ENCODE data around the gene ZNF618. TPM values are rescaled to one million over a fixed set of nuclear protein-coding genes. Genes with fewer than 3 reads are reported as not detected.

ZNF618 gene
- total and polyA plus RNA-seq, 2 experiments from 2014 or later, result 20.0 to 26.0 TPM

DNA sequence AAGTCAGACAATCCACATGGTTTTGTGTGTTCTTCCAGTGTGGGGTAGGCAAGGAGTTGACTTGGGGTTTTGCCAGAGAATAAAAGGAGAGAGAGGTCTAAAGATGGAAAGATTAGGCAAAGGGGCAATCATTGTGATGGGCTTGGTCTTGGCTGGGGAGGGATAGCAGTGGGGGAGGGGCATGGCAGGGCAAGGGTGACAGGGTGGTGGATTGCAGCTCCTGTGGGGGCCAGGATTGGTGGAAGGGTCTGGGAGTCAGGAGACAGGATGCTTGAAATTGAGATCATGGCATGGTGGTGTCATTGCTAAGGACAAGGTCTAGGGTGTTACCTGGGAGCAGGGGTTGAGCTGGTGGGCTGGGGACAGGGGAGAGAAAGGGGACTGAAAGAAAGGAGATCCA is 57.6 kb downstream of the ZNF618 start:
- Histone ChIP-seq H3K9me3 (ENCODE audit: low read depth) (no peaks in the 10 kb centered on the region), H3K27me3 (no peaks in the 10 kb centered on the region), H3K36me3 (no peaks in the 10 kb centered on the region), H3K27ac (no peak overlapping the region), H3K4me1 (ENCODE audit: low read depth) (peaks cover 32% of the 10 kb centered on the region), H3K4me3 (no peak overlapping the region)
- no peak for TF ChIP-seq CTCF (IDR thresholded peaks at IDR 0.05; ENCODE audit: low read depth, low read length)
- DNase-seq (ENCODE audit: low read depth in 1 of 2, low spot score in 1 of 2), result no peak

GRCh38 chr9:113934167-113934828 is 58.2 kb downstream of the ZNF618 start:
- peaks cover 32% of the 10 kb centered on the region for H3K4me1 ChIP-seq (ENCODE audit: low read depth)
- TF ChIP-seq CTCF (IDR thresholded peaks at IDR 0.05; ENCODE audit: low read depth, low read length), result no peak
- no peaks in the 10 kb centered on the region for H3K36me3 ChIP-seq
- H3K27ac ChIP-seq, result no peak overlapping the region
- no peak for DNase-seq (ENCODE audit: low read depth in 1 of 2, low spot score in 1 of 2)
- no peak overlapping the region for H3K4me3 ChIP-seq
- no peaks in the 10 kb centered on the region for H3K9me3 ChIP-seq (ENCODE audit: low read depth)
- no peaks in the 10 kb centered on the region for H3K27me3 ChIP-seq

DNA sequence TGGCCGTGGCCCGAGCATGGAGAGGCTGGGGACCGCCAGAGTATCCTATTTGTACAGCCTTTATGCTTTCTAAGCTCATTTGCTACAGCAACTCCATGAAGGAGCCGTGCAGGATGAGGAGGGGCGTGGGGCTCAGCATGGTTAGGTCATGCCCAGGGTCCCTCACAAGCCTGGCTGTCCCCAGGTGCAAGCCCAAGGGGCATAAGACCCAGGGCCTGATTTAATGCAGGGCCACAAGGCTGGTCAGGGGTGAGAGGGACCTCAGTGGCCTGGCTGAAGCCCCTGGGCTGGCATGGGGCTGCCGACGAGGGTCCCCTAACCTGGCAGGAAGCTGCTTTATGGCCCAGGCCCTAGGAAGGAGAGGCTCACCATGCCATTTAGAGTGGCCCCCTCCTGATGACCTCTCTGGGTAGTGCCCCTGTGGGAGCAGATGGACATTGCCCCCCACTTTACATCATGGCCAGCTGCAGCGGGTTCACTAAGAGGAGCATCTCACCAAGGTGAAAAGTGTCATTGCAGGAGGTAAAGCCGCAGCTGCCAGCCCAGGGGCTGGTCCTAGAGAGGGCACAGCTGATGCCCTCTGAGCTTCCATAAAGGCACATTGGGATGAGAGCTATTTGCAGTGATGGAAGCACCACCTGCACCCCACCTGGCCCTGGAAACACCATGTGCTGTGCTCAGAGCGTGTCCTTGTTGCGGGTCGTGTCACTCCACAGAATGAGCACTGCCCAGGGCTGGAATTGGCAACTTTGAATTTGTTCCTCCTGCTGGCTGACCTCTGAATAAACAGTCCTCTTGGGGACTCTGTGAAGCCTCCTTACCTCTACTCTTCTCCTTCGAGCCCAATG is 58.9 kb downstream of the ZNF618 start:
- no peak overlapping the region for H3K4me3 ChIP-seq
- no peaks in the 10 kb centered on the region for H3K9me3 ChIP-seq (ENCODE audit: low read depth)
- no peak overlapping the region for H3K27ac ChIP-seq
- H3K27me3 ChIP-seq, result no peaks in the 10 kb centered on the region
- TF ChIP-seq CTCF (IDR thresholded peaks at IDR 0.05; ENCODE audit: low read depth, low read length), result no peak
- H3K4me1 ChIP-seq (ENCODE audit: low read depth), result peaks cover 27% of the 10 kb centered on the region
- no peak for DNase-seq (ENCODE audit: low read depth in 1 of 2, low spot score in 1 of 2)
- H3K36me3 ChIP-seq, result no peaks in the 10 kb centered on the region

- no peak overlapping the region for H3K4me3 ChIP-seq
- H3K36me3 ChIP-seq, result no peaks in the 10 kb centered on the region
- no peak for TF ChIP-seq CTCF (IDR thresholded peaks at IDR 0.05; ENCODE audit: low read depth, low read length)
- H3K27ac ChIP-seq, result no peak overlapping the region
- DNase-seq (ENCODE audit: low read depth in 1 of 2, low spot score in 1 of 2), result no peak
- no peaks in the 10 kb centered on the region for H3K27me3 ChIP-seq
- H3K9me3 ChIP-seq (ENCODE audit: low read depth), result no peaks in the 10 kb centered on the region
- H3K4me1 ChIP-seq (ENCODE audit: low read depth), result peaks cover 20% of the 10 kb centered on the region
These were observed 59.7 kb downstream of the ZNF618 start for GRCh38 chr9:113935677-113936380.

DNA sequence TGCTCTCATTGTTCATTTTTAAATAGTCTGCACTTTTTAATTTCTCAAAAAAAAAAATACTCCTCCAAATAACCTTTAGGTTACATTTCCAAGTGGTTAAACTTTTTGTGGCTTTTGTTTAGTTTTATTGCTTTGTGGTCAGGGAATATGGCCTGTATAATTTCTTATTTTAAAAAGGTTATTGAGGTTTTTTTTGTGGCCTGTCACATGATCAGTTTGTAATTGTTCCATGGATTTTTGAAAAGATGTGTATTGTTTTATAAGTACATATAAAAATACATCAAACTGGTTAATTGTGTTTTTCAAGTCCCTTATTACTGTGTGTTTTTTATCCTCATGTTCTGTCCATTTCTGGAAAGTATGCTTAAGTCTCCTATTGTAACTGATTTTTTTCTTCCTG is 64.0 kb downstream of the ZNF618 start:
- TF ChIP-seq CTCF (IDR thresholded peaks at IDR 0.05; ENCODE audit: low read depth, low read length), result no peak

More for the DNA sequence above, 64.0 kb downstream of the ZNF618 start:
- no peaks in the 10 kb centered on the region for H3K36me3 ChIP-seq
- H3K9me3 ChIP-seq (ENCODE audit: low read depth), result no peaks in the 10 kb centered on the region
- H3K27me3 ChIP-seq, result no peaks in the 10 kb centered on the region
- no peak overlapping the region for H3K27ac ChIP-seq
- peaks cover 7% of the 10 kb centered on the region for H3K4me1 ChIP-seq (ENCODE audit: low read depth)
- no peak for DNase-seq (ENCODE audit: low read depth in 1 of 2, low spot score in 1 of 2)
- no peak overlapping the region for H3K4me3 ChIP-seq

Data from cardiac muscle cell (in vitro differentiated cells and primary cell).